PFSK-1 (cell line): ENCODE results near the gene DYNLT4.

ENCODE experiments used
- FOXP2 ChIP-seq: optimal IDR thresholded peaks from 2 replicates; pipeline ENCODE3; 2011; ENCODE audit warnings: borderline replicate concordance, control low read depth, inconsistent platforms; ENCODE audit not compliant: insufficient read depth; ENCODE audit errors: extremely low read length, extremely low read depth
- POLR2AphosphoS5 ChIP-seq: IDR thresholded peaks from 2 replicates; pipeline ENCODE4 v1.6.1; 2012; ENCODE audit warnings: low read depth, mild to moderate bottlenecking, control low read depth, low read length, moderate library complexity
- SIN3A ChIP-seq: IDR thresholded peaks from 2 replicates; pipeline ENCODE4 v1.6.1; 2012; ENCODE audit warnings: mild to moderate bottlenecking, low read length, moderate library complexity, borderline replicate concordance; ENCODE audit not compliant: insufficient read depth
- TAF1 ChIP-seq: IDR thresholded peaks from 2 replicates; pipeline ENCODE4 v1.6.1; 2012; ENCODE audit warnings: low read length, control low read depth, borderline replicate concordance; ENCODE audit not compliant: insufficient read depth
- TF ChIP-seq, protein P1 (sequence below), 2 experiments: IDR thresholded peaks; 2 replicates each; pipeline versions ENCODE4 v1.6.1 to v1.8.0; 2011 to 2012; ENCODE audit warnings: low read depth in 2 of 2, low read length in 2 of 2, control low read depth in 1 of 2, inconsistent platforms in 1 of 2, mild to moderate bottlenecking in 1 of 2, moderate library complexity in 1 of 2; ENCODE audit not compliant: insufficient read depth in 1 of 2

DNA sequence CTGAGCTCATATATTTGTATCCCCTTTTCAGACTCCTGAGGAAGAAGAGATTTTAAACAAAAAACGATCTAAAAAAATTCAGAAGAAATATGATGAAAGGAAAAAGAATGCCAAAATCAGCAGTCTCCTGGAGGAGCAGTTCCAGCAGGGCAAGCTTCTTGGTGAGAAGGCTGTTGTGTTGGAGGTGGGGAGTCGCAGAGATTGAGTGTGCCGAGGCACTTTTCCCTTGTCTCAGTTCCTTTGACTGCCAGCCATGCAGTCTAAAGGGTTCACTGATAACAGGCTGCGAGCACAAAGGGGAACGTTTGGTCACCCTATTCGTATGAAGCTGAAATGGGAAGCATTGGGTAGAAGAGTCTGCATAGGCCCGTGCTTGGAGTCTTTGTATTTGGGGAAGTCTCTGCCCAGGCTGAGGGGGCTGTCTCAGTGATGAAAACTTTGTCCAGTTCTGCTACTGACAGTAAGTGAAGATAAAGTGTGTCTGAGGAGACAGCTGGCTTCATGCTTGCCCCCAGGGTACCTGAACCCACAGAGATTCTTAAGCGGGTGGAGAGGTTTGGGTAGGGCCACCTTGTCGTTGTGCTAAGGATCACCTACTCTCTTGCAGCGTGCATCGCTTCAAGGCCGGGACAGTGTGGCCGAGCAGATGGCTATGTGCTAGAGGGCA is 29.0 kb downstream of the DYNLT4 start:
- TF ChIP-seq, protein P1, sequence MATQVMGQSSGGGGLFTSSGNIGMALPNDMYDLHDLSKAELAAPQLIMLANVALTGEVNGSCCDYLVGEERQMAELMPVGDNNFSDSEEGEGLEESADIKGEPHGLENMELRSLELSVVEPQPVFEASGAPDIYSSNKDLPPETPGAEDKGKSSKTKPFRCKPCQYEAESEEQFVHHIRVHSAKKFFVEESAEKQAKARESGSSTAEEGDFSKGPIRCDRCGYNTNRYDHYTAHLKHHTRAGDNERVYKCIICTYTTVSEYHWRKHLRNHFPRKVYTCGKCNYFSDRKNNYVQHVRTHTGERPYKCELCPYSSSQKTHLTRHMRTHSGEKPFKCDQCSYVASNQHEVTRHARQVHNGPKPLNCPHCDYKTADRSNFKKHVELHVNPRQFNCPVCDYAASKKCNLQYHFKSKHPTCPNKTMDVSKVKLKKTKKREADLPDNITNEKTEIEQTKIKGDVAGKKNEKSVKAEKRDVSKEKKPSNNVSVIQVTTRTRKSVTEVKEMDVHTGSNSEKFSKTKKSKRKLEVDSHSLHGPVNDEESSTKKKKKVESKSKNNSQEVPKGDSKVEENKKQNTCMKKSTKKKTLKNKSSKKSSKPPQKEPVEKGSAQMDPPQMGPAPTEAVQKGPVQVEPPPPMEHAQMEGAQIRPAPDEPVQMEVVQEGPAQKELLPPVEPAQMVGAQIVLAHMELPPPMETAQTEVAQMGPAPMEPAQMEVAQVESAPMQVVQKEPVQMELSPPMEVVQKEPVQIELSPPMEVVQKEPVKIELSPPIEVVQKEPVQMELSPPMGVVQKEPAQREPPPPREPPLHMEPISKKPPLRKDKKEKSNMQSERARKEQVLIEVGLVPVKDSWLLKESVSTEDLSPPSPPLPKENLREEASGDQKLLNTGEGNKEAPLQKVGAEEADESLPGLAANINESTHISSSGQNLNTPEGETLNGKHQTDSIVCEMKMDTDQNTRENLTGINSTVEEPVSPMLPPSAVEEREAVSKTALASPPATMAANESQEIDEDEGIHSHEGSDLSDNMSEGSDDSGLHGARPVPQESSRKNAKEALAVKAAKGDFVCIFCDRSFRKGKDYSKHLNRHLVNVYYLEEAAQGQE (IDR thresholded peaks at IDR 0.05; ENCODE audit: insufficient read depth in 1 of 2, low read depth in 2 of 2, low read length in 2 of 2), result no peak
- no peak for TF ChIP-seq TAF1
- no peak for TF ChIP-seq POLR2AphosphoS5
- TF ChIP-seq SIN3A, result no peak
- TF ChIP-seq FOXP2, result no peak
